DMS 273 treated with DMSO at 0.1 percent for 48 hours (cell line): ENCODE data around the gene FAM133A.
A peak's percentile ranks its signal among the peaks of the same experiment; 100 is the strongest.

Source experiments
- DNase-seq: peaks from one replicate; lab custom pipeline; 2025; lab: John Stamatoyannopoulos, UW

FAM133A gene

GRCh38 chrX:93673869-93674271, at the start of gene FAM133A:
TSS of gene FAM133A (plus strand) at chrX:93674206. CDS start at chrX:93709420, 35,214 bp downstream.
- peak; percentile 19 for DNase-seq

- no peak for DNase-seq
Observed at GRCh38 chrX:93637591-93637990, 36.4 kb upstream of the FAM133A start.

- no peak for DNase-seq
Observed at GRCh38 chrX:93649381-93649780, 24.6 kb upstream of the FAM133A start.

- DNase-seq: no peak
Observed at GRCh38 chrX:93660575-93660974, 13.4 kb upstream of the FAM133A start.

- peak; percentile 87 for DNase-seq
Observed at GRCh38 chrX:93673056-93673868, 744 bp upstream of the FAM133A start, which contains the start of gene NAP1L3. TSS of gene NAP1L3 (minus strand) at chrX:93673578. CDS start at chrX:93673304, 274 bp downstream.

- no peak for DNase-seq
Observed at GRCh38 chrX:93695981-93696380, 22.0 kb downstream of the FAM133A start.

GRCh38 chrX:93703701-93704100, 29.7 kb downstream of the FAM133A start:
- DNase-seq: no peak

GRCh38 chrX:93711076-93711475, 37.1 kb downstream of the FAM133A start:
- DNase-seq: no peak

GRCh38 chrX:93741811-93742210, 67.8 kb downstream of the FAM133A start:
- no peak for DNase-seq

GRCh38 chrX:93760163-93760562, 86.2 kb downstream of the FAM133A start:
- DNase-seq: no peak
